Measurements from ENCODE around the gene TRAPPC4. TPM values are rescaled to one million over a fixed set of nuclear protein-coding genes. Genes with fewer than 3 reads are reported as not detected.
"Not testable (repeated sequence)": the region's sequence is repeated elsewhere in the genome, so short reads cannot be mapped to it uniquely, and the experiment has no call there.

TRAPPC4 gene
- polyA plus RNA-seq, 1 experiment, result 95.3 TPM

GRCh38 chr11:119056421-119056999 is 37.9 kb downstream of the TRAPPC4 start:
- no peaks in the 10 kb centered on the region for H3K27me3 ChIP-seq (ENCODE audit: control insufficient read depth, insufficient read depth, low read length)
- DNase-seq (ENCODE audit: low read depth, low spot score), result no peak
- H3K27ac ChIP-seq (ENCODE audit: low read depth, low read length), result peak overlapping the region; percentile 68
- no peak for TF ChIP-seq CTCF (IDR thresholded peaks at IDR 0.05; ENCODE audit: low read depth, low read length)
- CTCF ChIA-PET, result interaction anchor here (0.9 to 1.3 kb wide), 5 partner anchors 12 to 267 kb away, joined by 3 to 5 read pairs (median 4); no protein-coding TSS in a partner anchor
- POLR2A ChIA-PET, result interaction anchor here (0.6 to 3.1 kb wide), 9 partner anchors 9 to 261 kb away, joined by 3 to 27 read pairs (median 5); partner anchors contain the start of genes DPAGT1, HMBS, MCAM and NLRX1
- peak overlapping the region; percentile 83 for H3K4me3 ChIP-seq (ENCODE audit: low read depth, low read length)
- H3K9me3 ChIP-seq (ENCODE audit: control insufficient read depth, insufficient read depth, low read length), result no peaks in the 10 kb centered on the region; the same call in 1 of the 2 replicates

GRCh38 chr11:119057000-119057769 is 38.6 kb downstream of the TRAPPC4 start, which contains the start of gene HYOU1:
Gene HYOU1 (minus strand): TSS chr11:119057205. CDS start chr11:119056160, 1,045 bp downstream.
- peak; percentile 39 for TF ChIP-seq CTCF (IDR thresholded peaks at IDR 0.05; ENCODE audit: low read depth, low read length)
- H3K9me3 ChIP-seq (ENCODE audit: control insufficient read depth, insufficient read depth, low read length), result no peaks in the 10 kb centered on the region; the same call in 1 of the 2 replicates
- DNase-seq (ENCODE audit: low read depth, low spot score), result peak; percentile 86
- ChIA-PET CTCF (interaction anchor here (0.9 to 1.3 kb wide), 5 partner anchors 12 to 267 kb away, joined by 3 to 5 read pairs (median 4); no protein-coding TSS in a partner anchor), POLR2A (interaction anchor here (0.6 to 3.1 kb wide), 9 partner anchors 10 to 260 kb away, joined by 3 to 27 read pairs (median 5); partner anchors contain the start of genes DPAGT1, HMBS, MCAM and NLRX1)
- H3K27me3 ChIP-seq (ENCODE audit: control insufficient read depth, insufficient read depth, low read length), result no peaks in the 10 kb centered on the region
- peak within 1 kb of the TSS; percentile 83 for H3K4me3 ChIP-seq (ENCODE audit: low read depth, low read length)
- H3K27ac ChIP-seq (ENCODE audit: low read depth, low read length), result peak within 1 kb of the TSS; percentile 77

- H3K27ac ChIP-seq (ENCODE audit: low read depth, low read length); H3K4me3 ChIP-seq (ENCODE audit: low read depth, low read length); POLR2A ChIA-PET; H3K9me3 ChIP-seq (ENCODE audit: control insufficient read depth, insufficient read depth, low read length); DNase-seq (ENCODE audit: low read depth, low spot score); H3K27me3 ChIP-seq (ENCODE audit: control insufficient read depth, insufficient read depth, low read length): not testable (repeated sequence)
- CTCF ChIA-PET, result interaction anchor here (0.9 kb wide), 1 partner anchor 147 kb away, joined by 4 read pairs; the partner anchor contains the start of gene CBL
Observed at GRCh38 chr11:119059128-119059527, 40.6 kb downstream of the TRAPPC4 start.

GRCh38 chr11:119061256-119061655 is 42.7 kb downstream of the TRAPPC4 start:
- TF ChIP-seq CTCF (IDR thresholded peaks at IDR 0.05; ENCODE audit: low read depth, low read length), result no peak
- POLR2A ChIA-PET, result interaction anchor here (0.6 to 0.7 kb wide), 2 partner anchors 237 to 274 kb away, joined by 6 read pairs; no protein-coding TSS in a partner anchor
- H3K9me3 ChIP-seq (ENCODE audit: control insufficient read depth, insufficient read depth, low read length), result no peaks in the 10 kb centered on the region; the same call in 1 of the 2 replicates
- no peak overlapping the region for H3K4me3 ChIP-seq (ENCODE audit: low read depth, low read length)
- H3K27ac ChIP-seq (ENCODE audit: low read depth, low read length), result no peak overlapping the region
- no peak for DNase-seq (ENCODE audit: low read depth, low spot score)
- CTCF ChIA-PET, result interaction anchor here (1.7 kb wide), 1 partner anchor 30 kb away, joined by 3 read pairs; no protein-coding TSS in a partner anchor
- H3K27me3 ChIP-seq (ENCODE audit: control insufficient read depth, insufficient read depth, low read length), result no peaks in the 10 kb centered on the region

- Histone ChIP-seq H3K27me3 (ENCODE audit: control insufficient read depth, insufficient read depth, low read length) (no peaks in the 10 kb centered on the region), H3K4me3 (ENCODE audit: low read depth, low read length) (no peak overlapping the region), H3K27ac (ENCODE audit: low read depth, low read length) (no peak overlapping the region), H3K9me3 (ENCODE audit: control insufficient read depth, insufficient read depth, low read length) (no peaks in the 10 kb centered on the region)
- ChIA-PET POLR2A (no interaction called here), CTCF (interaction anchor here (1.7 kb wide), 1 partner anchor 31 kb away, joined by 3 read pairs; no protein-coding TSS in a partner anchor)
- no peak for DNase-seq (ENCODE audit: low read depth, low spot score)
- no peak for TF ChIP-seq CTCF (IDR thresholded peaks at IDR 0.05; ENCODE audit: low read depth, low read length)
Observed at GRCh38 chr11:119062779-119063178, 44.2 kb downstream of the TRAPPC4 start.

All from AG04450 (cell line).